Large intestine (tissue), 3 donors: ENCODE results near the gene FANCC. TPM values are rescaled to one million over a fixed set of nuclear protein-coding genes. Genes with fewer than 3 reads are reported as not detected.

Experiments used
- DNase-seq, 2 donors: peaks; one replicate each; pipeline versions ENCODE4 v3.0.0 to v3.0.0-alpha.2; 2013
- H3K27ac ChIP-seq: one replicate; pipeline ENCODE4 v1.5.1; 2013; ENCODE audit warnings: low read length
- H3K27me3 ChIP-seq: 2 replicates; pipeline ENCODE4 v1.6.1; 2013; ENCODE audit warnings: low read length; ENCODE audit not compliant: control insufficient read depth, insufficient read depth
- H3K36me3 ChIP-seq: 2 replicates; pipeline ENCODE4 v1.6.1; 2013; ENCODE audit warnings: low read length; ENCODE audit not compliant: control insufficient read depth, insufficient read depth
- H3K4me1 ChIP-seq: one replicate; pipeline ENCODE4 v1.6.1; 2013; ENCODE audit warnings: low read length; ENCODE audit not compliant: control insufficient read depth, insufficient read depth
- H3K4me3 ChIP-seq: one replicate; pipeline ENCODE4 v1.5.1; 2013; ENCODE audit warnings: low read length
- H3K9me3 ChIP-seq: one replicate; pipeline ENCODE4 v1.6.1; 2013; ENCODE audit warnings: mild to moderate bottlenecking, low read depth, low read length, moderate library complexity; ENCODE audit not compliant: control insufficient read depth
- WGBS: methylation state at CpG from one replicate; pipeline ENCODE4 v1.1.5; 2013; ENCODE audit warnings: low lambda C conversion rate; ENCODE audit not compliant: insufficient coverage; 5-methylcytosine and 5-hydroxymethylcytosine counted together
- polyA plus RNA-seq: library from polyadenylated mRNA; unstranded; fragments of 120-200 nt; gene quantifications from one replicate; pipeline ENCODE4 v1.2.1, GENCODE V29; 2013

The FANCC gene
- polyA plus RNA-seq, 1 donor, result 19.9 TPM

DNA sequence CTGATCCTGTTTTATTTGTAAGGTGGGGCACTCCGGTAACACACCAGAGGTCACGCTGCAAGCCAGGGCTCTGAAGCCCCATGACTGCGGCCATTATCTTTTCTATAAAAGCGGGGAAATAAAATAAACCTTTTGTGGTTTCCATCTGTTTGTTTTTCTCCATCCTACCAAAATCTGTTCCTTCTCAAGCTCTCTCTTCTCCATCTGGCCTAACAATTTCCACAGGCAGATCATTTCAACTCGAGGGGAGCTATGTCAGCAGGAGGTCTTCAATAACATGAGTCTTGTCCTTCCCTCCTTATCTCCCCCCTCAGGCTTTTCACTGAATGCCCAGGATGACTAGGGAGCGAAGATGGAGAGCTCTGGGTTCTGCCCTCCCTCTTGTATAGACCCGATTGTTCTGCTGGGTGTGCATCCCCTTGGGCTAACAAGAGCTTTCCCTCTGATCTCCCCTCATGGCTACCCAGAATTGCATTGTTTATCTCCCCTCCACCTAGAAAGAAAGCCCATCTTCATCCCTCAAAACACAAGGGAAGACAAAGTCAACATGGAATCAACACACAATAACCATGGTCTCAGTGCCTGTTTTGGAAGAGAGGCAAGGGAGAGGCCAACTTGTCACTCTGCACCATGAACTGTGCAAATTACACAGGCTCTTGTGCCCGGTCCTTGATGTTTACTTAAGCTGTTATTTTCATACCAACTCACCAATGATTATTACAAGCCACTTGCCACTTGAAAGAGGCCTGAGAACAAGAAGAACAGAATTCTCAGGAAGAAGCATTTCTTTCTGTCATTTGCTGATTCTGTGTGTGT is 187.8 kb downstream of the FANCC start:
- Histone ChIP-seq H3K27ac (no peak overlapping the region), H3K4me3 (no peak overlapping the region), H3K4me1 (peaks cover 18% of the 10 kb centered on the region), H3K9me3 (no peaks in the 10 kb centered on the region), H3K27me3 (no peaks in the 10 kb centered on the region), H3K36me3 (peaks cover 4% of the 10 kb centered on the region)
- WGBS, result 73% methylated on average over 4 of the region's 8 CpGs
- peak in 1 of 2 donors; percentile 32 for DNase-seq

DNA sequence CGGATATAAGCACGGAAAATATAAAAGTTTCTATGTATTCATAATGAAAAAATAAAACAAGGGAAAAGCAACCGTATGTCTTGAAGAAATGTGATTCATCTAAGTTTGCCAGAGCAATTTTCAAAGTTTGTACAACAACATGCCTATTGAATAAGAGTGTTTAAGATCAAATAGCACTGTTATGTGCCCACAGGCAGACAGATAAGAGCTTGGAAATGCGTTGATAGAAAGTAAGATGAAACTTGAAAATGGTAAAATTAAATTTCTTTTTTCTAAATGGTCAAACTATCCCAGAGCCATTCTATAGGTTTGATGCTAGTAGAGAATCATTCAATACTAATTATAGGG is 189.4 kb downstream of the FANCC start:
- H3K27ac ChIP-seq, result no peak overlapping the region
- no peaks in the 10 kb centered on the region for H3K27me3 ChIP-seq
- no peaks in the 10 kb centered on the region for H3K9me3 ChIP-seq
- peaks cover 12% of the 10 kb centered on the region for H3K4me1 ChIP-seq
- H3K36me3 ChIP-seq, result peaks cover 11% of the 10 kb centered on the region
- 95% methylated on average over 3 of the region's 4 CpGs for WGBS
- no peak for DNase-seq
- H3K4me3 ChIP-seq, result no peak overlapping the region

DNA sequence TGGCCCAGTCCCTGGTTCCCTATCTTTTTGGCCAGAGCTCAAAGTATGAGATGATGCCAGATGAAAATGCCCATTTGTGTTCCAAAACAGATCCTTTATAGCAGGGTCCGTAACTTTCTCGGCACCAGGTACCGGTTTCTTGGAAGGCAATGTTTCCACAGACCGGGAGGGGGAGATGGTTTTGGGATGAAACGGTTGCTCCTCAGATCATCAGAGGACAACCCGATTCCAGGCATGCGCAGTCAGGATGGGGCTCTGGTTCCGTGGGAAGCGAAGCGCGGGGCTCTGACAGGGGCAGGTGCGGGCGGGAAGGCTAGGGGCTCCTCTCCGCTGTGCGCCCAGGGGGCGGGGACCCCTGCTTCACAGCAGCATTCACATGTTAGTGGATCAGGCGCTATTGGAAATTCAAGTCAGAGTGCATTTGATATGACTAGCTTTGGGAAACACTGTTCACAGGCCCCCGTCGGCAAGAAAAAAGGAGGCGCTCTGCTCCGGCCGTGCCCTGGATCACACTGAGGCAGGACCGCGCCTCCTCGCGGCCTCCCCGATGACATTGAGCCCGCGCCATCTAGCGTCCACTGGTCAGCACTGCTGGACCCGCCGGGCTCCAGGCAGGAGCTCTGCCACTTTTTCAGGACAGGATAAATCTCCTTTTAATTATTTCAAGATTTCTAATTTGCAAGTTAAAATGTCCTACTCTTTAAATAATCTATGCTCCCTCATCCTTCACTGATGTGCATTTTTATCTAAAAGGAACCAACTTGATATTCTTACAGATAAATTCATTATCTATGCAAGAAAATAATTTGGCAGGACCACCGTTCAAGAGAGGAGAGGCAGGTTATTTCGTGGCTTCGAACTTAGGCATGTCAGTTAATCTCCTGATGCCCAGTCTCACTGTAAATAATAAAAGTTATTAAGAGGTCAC is 190.0 kb downstream of the FANCC start:
- H3K9me3 ChIP-seq, result no peaks in the 10 kb centered on the region
- WGBS, result 96% methylated on average over 3 of the region's 35 CpGs
- DNase-seq, result peak; percentile 69 to 73
- no peaks in the 10 kb centered on the region for H3K27me3 ChIP-seq
- H3K36me3 ChIP-seq, result peaks cover 10% of the 10 kb centered on the region
- H3K27ac ChIP-seq, result no peak overlapping the region
- peaks cover 12% of the 10 kb centered on the region for H3K4me1 ChIP-seq
- peak overlapping the region; percentile 25 for H3K4me3 ChIP-seq

DNA sequence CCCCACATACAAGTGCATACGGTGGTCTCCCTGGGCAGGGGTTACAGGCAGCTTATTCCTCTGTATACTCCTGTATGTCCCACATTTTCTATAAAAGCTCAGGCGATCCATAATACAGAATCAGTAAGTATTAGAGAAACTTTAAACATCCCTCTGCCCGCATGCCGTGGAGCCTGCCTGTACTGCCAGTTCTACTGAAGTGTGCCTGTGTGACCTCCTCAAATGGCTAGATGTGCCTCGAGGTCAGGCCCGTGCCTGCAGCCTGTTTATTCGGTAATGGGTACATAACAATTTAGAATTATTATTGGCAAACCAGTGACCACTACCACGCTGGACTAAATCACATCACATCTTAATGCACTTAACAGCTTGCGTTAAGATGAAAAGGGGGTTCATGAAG is 190.8 kb downstream of the FANCC start:
- Histone ChIP-seq H3K9me3 (no peaks in the 10 kb centered on the region), H3K36me3 (peaks cover 13% of the 10 kb centered on the region), H3K4me1 (peaks cover 12% of the 10 kb centered on the region), H3K27ac (no peak overlapping the region), H3K27me3 (no peaks in the 10 kb centered on the region), H3K4me3 (no peak overlapping the region)
- no CpG with 5 or more reads among the region's 9 CpGs for WGBS
- no peak for DNase-seq

DNA sequence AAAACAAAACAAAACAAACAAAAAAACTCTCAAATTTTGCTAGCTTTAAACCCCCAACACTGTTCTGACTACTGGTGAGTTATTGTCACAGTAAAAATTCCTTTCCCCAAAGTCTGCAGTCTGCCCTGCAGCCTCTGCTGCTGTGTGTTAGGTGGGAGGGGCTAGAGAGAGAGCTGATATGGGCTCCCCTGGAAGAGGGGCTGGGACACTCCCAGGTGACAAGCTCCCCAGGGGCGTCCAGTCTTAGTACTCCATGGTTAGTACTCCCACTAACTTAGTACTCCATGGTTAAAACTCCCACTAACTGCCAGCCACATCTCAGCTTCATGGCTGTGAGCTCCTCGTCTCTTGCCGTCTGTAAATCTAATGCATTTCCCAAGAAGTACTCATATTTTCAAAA is 191.9 kb downstream of the FANCC start:
- Histone ChIP-seq H3K27ac (no peak overlapping the region), H3K27me3 (no peaks in the 10 kb centered on the region), H3K36me3 (peaks cover 13% of the 10 kb centered on the region), H3K9me3 (no peaks in the 10 kb centered on the region), H3K4me1 (peaks cover 9% of the 10 kb centered on the region), H3K4me3 (no peak overlapping the region)
- DNase-seq, result no peak
- no CpG with 5 or more reads among the region's 3 CpGs for WGBS

DNA sequence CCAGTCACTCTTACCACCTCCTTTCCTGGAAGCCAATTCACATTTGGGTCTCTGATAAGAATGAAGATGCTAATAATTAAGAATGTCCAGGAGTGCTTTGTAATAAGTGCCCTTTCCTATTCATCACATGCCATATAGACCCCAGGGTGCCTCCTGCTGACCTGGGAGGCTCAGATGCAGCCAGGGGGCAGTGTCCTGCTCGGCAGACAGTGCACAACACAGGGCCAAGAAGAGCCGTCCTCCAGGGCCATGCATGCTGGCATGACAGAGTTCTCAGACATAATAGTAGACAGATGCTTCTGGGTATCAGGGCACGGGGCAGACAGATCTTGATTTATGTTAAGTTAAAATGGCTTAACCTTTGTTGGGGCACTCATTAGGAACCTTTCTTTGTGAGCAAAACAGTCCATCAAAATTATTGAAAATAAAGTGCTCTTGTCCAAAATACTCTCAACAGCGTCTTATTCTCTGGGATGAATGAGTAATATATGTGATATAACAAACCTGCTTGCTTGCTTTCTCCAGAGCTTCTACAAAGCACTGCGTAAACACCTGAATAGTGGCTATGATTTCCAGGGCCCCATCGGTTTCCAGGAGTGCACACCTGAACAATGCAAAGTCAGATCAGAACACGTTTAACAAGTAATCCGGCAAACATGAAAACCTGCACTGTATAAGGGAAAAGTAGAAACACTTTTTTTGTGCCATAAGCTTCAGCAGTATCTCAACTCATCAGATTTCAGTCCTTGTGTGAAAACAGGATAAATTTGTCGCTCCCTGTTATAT is 192.7 kb downstream of the FANCC start:
- peaks cover 5% of the 10 kb centered on the region for H3K4me1 ChIP-seq
- WGBS, result 74% methylated on average over 2 of the region's 9 CpGs
- no peaks in the 10 kb centered on the region for H3K27me3 ChIP-seq
- peaks cover 13% of the 10 kb centered on the region for H3K36me3 ChIP-seq
- no peak for DNase-seq
- no peaks in the 10 kb centered on the region for H3K9me3 ChIP-seq
- H3K27ac ChIP-seq, result no peak overlapping the region
- no peak overlapping the region for H3K4me3 ChIP-seq

DNA sequence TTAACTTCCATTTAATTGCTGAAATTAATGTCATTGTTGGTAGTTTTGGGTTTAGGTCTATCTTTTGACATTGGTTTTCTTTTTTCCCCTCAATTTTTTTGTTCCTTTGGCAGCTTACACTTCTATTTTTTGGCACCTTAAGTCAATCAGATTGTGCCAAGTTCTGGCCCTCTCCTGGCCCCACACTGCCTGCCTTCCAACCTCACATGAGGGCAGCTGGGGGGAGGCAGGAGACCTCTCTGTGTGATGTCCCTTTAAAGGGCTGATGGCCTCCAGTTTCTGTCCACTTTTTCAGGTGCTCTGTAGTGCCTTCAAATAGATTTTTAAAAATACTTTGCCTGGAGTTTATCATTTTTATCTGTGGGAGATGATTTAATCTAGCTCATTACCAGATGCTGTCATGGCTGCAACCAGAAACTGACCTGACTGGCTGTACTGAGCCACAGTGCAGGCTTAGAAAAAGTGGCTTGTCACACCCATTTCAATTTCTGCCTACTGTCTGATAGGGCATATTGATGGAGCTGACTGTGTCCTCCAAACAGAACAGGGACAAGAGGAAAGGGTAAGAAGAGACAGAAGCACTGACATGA is 196.6 kb downstream of the FANCC start:
- peaks cover 13% of the 10 kb centered on the region for H3K36me3 ChIP-seq
- H3K27ac ChIP-seq, result no peak overlapping the region
- H3K4me1 ChIP-seq, result no peaks in the 10 kb centered on the region
- H3K27me3 ChIP-seq, result no peaks in the 10 kb centered on the region
- H3K9me3 ChIP-seq, result no peaks in the 10 kb centered on the region
- DNase-seq, result no peak
- no peak overlapping the region for H3K4me3 ChIP-seq

DNA sequence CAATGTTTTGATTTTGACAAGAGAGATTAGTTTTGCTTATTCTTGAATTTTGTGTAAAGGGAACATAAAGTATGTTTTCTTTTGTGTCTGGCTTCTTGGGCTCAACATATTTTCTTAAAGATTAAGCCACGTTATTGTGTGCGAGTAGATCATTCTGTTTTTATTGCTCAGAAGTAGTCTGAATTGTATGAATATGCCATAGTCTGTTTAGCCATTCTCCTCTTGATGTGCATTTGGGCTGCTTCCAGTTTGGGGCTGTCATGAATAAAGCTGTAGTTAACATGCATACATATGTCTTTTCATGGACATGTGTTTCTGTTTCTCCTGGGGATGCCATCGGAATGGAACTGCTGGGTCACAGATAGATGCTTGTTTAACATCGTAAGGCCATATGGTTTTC is 198.9 kb downstream of the FANCC start:
- no peak overlapping the region for H3K27ac ChIP-seq
- DNase-seq, result no peak
- H3K27me3 ChIP-seq, result no peaks in the 10 kb centered on the region
- H3K36me3 ChIP-seq, result peaks cover 11% of the 10 kb centered on the region
- no peaks in the 10 kb centered on the region for H3K9me3 ChIP-seq
- no peaks in the 10 kb centered on the region for H3K4me1 ChIP-seq
- H3K4me3 ChIP-seq, result no peak overlapping the region
- no CpG with 5 or more reads among the region's 4 CpGs for WGBS

DNA sequence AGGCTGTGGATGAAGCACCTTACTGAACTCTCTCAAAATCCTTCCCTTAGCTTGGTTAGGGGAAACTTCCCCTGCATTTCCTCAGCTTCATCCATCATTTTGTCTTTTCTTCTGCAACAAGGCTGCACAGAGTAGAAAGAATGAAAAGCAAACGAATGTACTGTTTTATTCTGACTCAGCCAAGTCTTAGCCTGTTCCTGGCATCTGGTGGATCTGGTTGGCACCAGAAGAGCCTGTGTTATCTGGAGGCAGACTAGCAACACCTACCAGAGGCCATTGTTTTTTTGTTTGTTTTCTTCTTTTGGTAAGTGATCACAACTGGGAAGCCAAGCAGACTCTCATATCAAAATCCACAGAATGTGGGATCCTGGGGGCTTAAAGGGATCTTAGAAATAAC is 200.7 kb downstream of the FANCC start:
- no peaks in the 10 kb centered on the region for H3K4me1 ChIP-seq
- WGBS, result no CpG with 5 or more reads among the region's 1 CpG
- no peak overlapping the region for H3K4me3 ChIP-seq
- no peak overlapping the region for H3K27ac ChIP-seq
- no peaks in the 10 kb centered on the region for H3K9me3 ChIP-seq
- peaks cover 21% of the 10 kb centered on the region for H3K36me3 ChIP-seq
- no peaks in the 10 kb centered on the region for H3K27me3 ChIP-seq
- DNase-seq, result no peak
